SK-N-SH treated with all-trans-retinoic acid at 6 μM for 48 hours (cell line): ENCODE results near the gene UCMA.
"Not testable (repeated sequence)": the region's sequence is repeated elsewhere in the genome, so short reads cannot be mapped to it uniquely, and the experiment has no call there.

Experiments used
- BACH2 ChIP-seq: fragments of 250-450 bp; sonication (Bioruptor Pico); IDR thresholded peaks from 2 replicates; pipeline ENCODE4 v1.9.0; 2021; ENCODE audit warnings: mild to moderate bottlenecking, borderline replicate concordance
- TCF4 ChIP-seq: fragments of 250-450 bp; sonication (Bioruptor Pico); IDR thresholded peaks from 2 replicates; pipeline ENCODE4 v1.8.0; 2021; ENCODE audit warnings: mild to moderate bottlenecking, moderate library complexity, borderline replicate concordance
- ZFP3 ChIP-seq: fragments of 250-450 bp; sonication (Bioruptor Pico); IDR thresholded peaks from 2 replicates; pipeline ENCODE4 v1.5.0; 2020; ENCODE audit warnings: mild to moderate bottlenecking, moderate library complexity
- ZFP30 ChIP-seq: fragments of 450-650 bp; formaldehyde crosslinking; IDR thresholded peaks from 2 replicates; pipeline ENCODE4 v1.5.0; 2022; ENCODE audit warnings: mild to moderate bottlenecking, moderate library complexity
- ZNF70 ChIP-seq: fragments of 450-650 bp; formaldehyde crosslinking; IDR thresholded peaks from 2 replicates; pipeline ENCODE4 v1.5.0; 2020; ENCODE audit warnings: mild to moderate bottlenecking, moderate library complexity
- ZNF8 ChIP-seq: fragments of 450-650 bp; formaldehyde crosslinking; IDR thresholded peaks from 2 replicates; pipeline ENCODE4 v1.5.0; 2020; ENCODE audit warnings: mild to moderate bottlenecking, moderate library complexity

GRCh38 chr10:13276146-13276545 lies 42.0 kb upstream of the UCMA start:
- not testable (repeated sequence) for TF ChIP-seq BACH2; TCF4; ZNF8 (CRISPR knock-in tag); ZFP3; ZNF70 (CRISPR knock-in tag); ZFP30 (CRISPR knock-in tag)
